GM12878 (cell line): Measurements from ENCODE around the gene PHETA2. TPM values are rescaled to one million over a fixed set of nuclear protein-coding genes. Genes with fewer than 3 reads are reported as not detected.

ENCODE experiments used
- BCL11A ChIP-seq: IDR thresholded peaks from 2 replicates; pipeline ENCODE4 v1.6.1; 2011; ENCODE audit warnings: low read depth, low read length
- BHLHE40 ChIP-seq, 2 experiments: fragments of 450-650 bp in 1 of 2; IDR thresholded peaks; 2 replicates each; pipeline ENCODE4 v1.6.1; 2011 to 2017; ENCODE audit warnings: low read depth in 2 of 2, borderline replicate concordance in 1 of 2, improper control_type of control experiment in 1 of 2, low read length in 1 of 2, mild to moderate bottlenecking in 1 of 2
- BMI1 ChIP-seq: fragments of 450-650 bp; IDR thresholded peaks from 2 replicates; pipeline ENCODE4 v1.6.1; 2016; ENCODE audit warnings: mild to moderate bottlenecking, moderate library complexity, borderline replicate concordance
- ESRRA ChIP-seq: IDR thresholded peaks from 2 replicates; pipeline ENCODE4 v1.6.1; 2012; ENCODE audit warnings: mild to moderate bottlenecking, low read length, improper control_type of control experiment
- HDGF ChIP-seq: fragments of 450-650 bp; IDR thresholded peaks from 2 replicates; pipeline ENCODE4 v1.6.1; 2016; ENCODE audit warnings: antibody characterized with exemption
- IKZF1 ChIP-seq: fragments of 450-650 bp; conservative IDR thresholded peaks from 2 replicates; pipeline ENCODE4 v1.6.1; 2017; ENCODE audit warnings: antibody characterized with exemption, mild to moderate bottlenecking
- MEF2A ChIP-seq: IDR thresholded peaks from 2 replicates; pipeline ENCODE4 v1.6.1; 2011; ENCODE audit warnings: low read depth, mild to moderate bottlenecking, low read length, moderate library complexity; ENCODE audit not compliant: insufficient read depth
- MEF2B ChIP-seq: fragments of 450-650 bp; IDR thresholded peaks from 2 replicates; pipeline ENCODE4 v1.6.1; 2018; ENCODE audit warnings: mild to moderate bottlenecking, moderate library complexity; ENCODE audit not compliant: partially characterized antibody, poor library complexity, severe bottlenecking
- MXI1 ChIP-seq: fragments of 150-350 bp; IDR thresholded peaks from 2 replicates; pipeline ENCODE4 v1.6.1; 2011; ENCODE audit warnings: low read depth, mild to moderate bottlenecking, inconsistent platforms, low read length, improper control_type of control experiment
- NBN ChIP-seq: fragments of 450-650 bp; IDR thresholded peaks from 2 replicates; pipeline ENCODE4 v1.6.1; 2016
- NR2F1 ChIP-seq: fragments of 450-650 bp; conservative IDR thresholded peaks from 2 replicates; pipeline ENCODE4 v1.6.1; 2017; ENCODE audit warnings: mild to moderate bottlenecking
- PAX5 ChIP-seq: IDR thresholded peaks from 2 replicates; pipeline ENCODE4 v1.6.1; 2011; ENCODE audit warnings: low read depth, low read length, borderline replicate concordance
- POLR2AphosphoS2 ChIP-seq: IDR thresholded peaks from 2 replicates; pipeline ENCODE4 v1.6.1; 2011; ENCODE audit warnings: low read depth, mild to moderate bottlenecking, low read length, improper control_type of control experiment, moderate library complexity
- RELA ChIP-seq: fragments of 450-650 bp; IDR thresholded peaks from 2 replicates; pipeline ENCODE4 v1.8.0; 2014; ENCODE audit warnings: borderline replicate concordance; ENCODE audit not compliant: partially characterized antibody
- RUNX3 ChIP-seq: IDR thresholded peaks from 2 replicates; pipeline ENCODE4 v1.6.1; 2012; ENCODE audit warnings: low read length, inconsistent platforms
- SIN3A ChIP-seq: IDR thresholded peaks from 2 replicates; pipeline ENCODE4 v1.6.1; 2012; ENCODE audit warnings: low read depth, low read length, improper control_type of control experiment
- SIX5 ChIP-seq: IDR thresholded peaks from 2 replicates; pipeline ENCODE4 v1.6.1; 2011; ENCODE audit warnings: mild to moderate bottlenecking, low read depth, low read length, moderate library complexity; ENCODE audit not compliant: severe bottlenecking
- TCF3 ChIP-seq: IDR thresholded peaks from 2 replicates; pipeline ENCODE4 v1.6.1; 2012; ENCODE audit warnings: low read depth, mild to moderate bottlenecking, low read length, borderline replicate concordance; ENCODE audit not compliant: insufficient read depth
- ZZZ3 ChIP-seq: IDR thresholded peaks from 2 replicates; pipeline ENCODE4 v1.6.1; 2011; ENCODE audit warnings: low read depth; ENCODE audit not compliant: control insufficient read depth, insufficient read length
- polyA plus RNA-seq, 11 experiments: library from polyadenylated mRNA; depleted of rRNA in 4 of 11; unstranded in 6 of 11; stranded (reverse) in 5 of 11; fragments of >200 nt; fragmentation: Nextera tagmentation in 4 of 11; fragmentation: Illumina TruSeq in 1 of 11; extraction: Ambion mirVana in 4 of 11; extraction: Trizol in 1 of 11; gene quantifications; 1 replicate in 1 of 11; 2 replicates in 10 of 11; pipeline versions ENCODE4 v1.2.1 to v1.2.3, GENCODE V29; 2011 to 2016; ENCODE audit warnings: inconsistent platforms in 2 of 11, missing spikeins in 2 of 11, low read depth in 1 of 11
- total RNA-seq, 4 experiments: library from RNA; depleted of rRNA in 3 of 4; stranded (reverse); fragments of >200 nt in 3 of 4; fragmentation: Illumina TruSeq in 1 of 4; extraction: Trizol in 1 of 4; gene quantifications; 2 replicates each; pipeline versions ENCODE4 v1.2.1 to v1.2.3, GENCODE V29; 2013 to 2021
- TF ChIP-seq, protein P1 (sequence below): fragments of 450-650 bp; IDR thresholded peaks from 2 replicates; pipeline ENCODE4 v1.6.1; 2017; ENCODE audit warnings: mild to moderate bottlenecking, moderate library complexity
- TF ChIP-seq, protein P2 (sequence below): fragments of 450-650 bp; IDR thresholded peaks from 2 replicates; pipeline ENCODE4 v1.6.1; 2014; ENCODE audit warnings: mild to moderate bottlenecking
- TF ChIP-seq, protein P3 (sequence below): fragments of 450-650 bp; conservative IDR thresholded peaks from 2 replicates; pipeline ENCODE4 v1.6.1; 2017; ENCODE audit warnings: mild to moderate bottlenecking, moderate library complexity

Gene PHETA2
- total and polyA plus RNA-seq, 10 of the 15 experiments (the other 5 are each of a cell fraction or from before 2014, with no cell fraction given): 0.03 to 3.2 (median 1.7) TPM

DNA sequence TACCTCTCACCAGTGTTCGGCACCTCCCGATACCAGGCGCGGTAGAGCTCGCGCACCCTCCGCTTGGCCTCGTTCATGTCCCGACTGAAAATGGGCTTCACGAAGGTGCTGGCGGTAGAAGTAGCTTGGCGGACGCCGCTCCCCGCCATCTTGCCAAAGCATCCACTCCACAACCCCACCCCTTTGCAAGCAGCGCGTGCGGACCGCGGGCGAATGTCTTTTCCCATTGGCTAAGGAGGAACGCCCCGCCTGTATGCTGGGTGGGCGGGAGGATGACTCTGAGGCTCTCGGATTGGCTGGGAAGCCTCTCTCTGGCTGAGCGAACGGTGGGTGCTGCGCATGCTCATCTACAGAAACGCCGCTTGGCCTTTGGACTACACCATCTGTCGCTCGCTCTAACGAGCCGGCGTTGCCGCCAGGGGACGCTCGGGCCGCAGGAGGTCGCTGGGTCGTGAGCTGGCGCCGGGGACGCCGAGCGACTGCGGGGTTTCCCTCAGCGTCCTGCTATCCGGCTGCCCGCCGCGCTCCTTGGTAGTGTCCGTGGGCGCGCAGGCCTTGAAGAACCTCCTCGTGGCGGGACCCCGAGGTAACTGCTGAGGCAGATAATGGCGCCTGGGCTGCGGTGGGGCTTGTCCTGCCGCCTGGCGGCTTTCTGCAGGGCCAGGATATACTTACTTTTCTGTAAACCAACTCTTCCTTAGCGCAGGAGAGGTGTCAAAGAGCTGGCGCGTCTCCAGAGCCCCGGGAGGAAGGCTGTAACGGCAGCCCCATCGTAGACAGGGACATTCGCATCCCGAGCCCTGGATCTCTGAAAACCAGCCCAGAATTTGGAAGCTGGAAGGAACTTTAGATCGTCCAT is 16.8 kb downstream of the PHETA2 start, which contains the start of gene NDUFA6 (continued):
- TF ChIP-seq BCL11A: no peak
- TF ChIP-seq BMI1: no peak
- 0 out of 2 replicates have a peak, but pooled peaks have one; percentile 3 for TF ChIP-seq MEF2A
- peak; percentile 53 for TF ChIP-seq SIN3A
- TF ChIP-seq NR2F1: peak; percentile 98
- peak; percentile 89 for TF ChIP-seq POLR2AphosphoS2
- TF ChIP-seq BHLHE40 (IDR thresholded peaks at IDR 0.05; ENCODE audit: borderline replicate concordance in 1 of 2, low read depth in 2 of 2, low read length in 1 of 2): peak; percentile 92 to 96
- TF ChIP-seq NBN: peak; percentile 14
- TF ChIP-seq SIX5: no peak
- TF ChIP-seq, protein P1, sequence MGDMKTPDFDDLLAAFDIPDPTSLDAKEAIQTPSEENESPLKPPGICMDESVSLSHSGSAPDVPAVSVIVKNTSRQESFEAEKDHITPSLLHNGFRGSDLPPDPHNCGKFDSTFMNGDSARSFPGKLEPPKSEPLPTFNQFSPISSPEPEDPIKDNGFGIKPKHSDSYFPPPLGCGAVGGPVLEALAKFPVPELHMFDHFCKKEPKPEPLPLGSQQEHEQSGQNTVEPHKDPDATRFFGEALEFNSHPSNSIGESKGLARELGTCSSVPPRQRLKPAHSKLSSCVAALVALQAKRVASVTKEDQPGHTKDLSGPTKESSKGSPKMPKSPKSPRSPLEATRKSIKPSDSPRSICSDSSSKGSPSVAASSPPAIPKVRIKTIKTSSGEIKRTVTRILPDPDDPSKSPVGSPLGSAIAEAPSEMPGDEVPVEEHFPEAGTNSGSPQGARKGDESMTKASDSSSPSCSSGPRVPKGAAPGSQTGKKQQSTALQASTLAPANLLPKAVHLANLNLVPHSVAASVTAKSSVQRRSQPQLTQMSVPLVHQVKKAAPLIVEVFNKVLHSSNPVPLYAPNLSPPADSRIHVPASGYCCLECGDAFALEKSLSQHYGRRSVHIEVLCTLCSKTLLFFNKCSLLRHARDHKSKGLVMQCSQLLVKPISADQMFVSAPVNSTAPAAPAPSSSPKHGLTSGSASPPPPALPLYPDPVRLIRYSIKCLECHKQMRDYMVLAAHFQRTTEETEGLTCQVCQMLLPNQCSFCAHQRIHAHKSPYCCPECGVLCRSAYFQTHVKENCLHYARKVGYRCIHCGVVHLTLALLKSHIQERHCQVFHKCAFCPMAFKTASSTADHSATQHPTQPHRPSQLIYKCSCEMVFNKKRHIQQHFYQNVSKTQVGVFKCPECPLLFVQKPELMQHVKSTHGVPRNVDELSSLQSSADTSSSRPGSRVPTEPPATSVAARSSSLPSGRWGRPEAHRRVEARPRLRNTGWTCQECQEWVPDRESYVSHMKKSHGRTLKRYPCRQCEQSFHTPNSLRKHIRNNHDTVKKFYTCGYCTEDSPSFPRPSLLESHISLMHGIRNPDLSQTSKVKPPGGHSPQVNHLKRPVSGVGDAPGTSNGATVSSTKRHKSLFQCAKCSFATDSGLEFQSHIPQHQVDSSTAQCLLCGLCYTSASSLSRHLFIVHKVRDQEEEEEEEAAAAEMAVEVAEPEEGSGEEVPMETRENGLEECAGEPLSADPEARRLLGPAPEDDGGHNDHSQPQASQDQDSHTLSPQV: peak; percentile 77; the same call in 1 of the 2 replicates
- peak; percentile 83 for TF ChIP-seq IKZF1
- peak; percentile 24 for TF ChIP-seq MEF2B
- TF ChIP-seq MXI1: peak; percentile 85
- peak; percentile 8; the same call in 1 of the 2 replicates for TF ChIP-seq ESRRA
- peak; percentile 57 for TF ChIP-seq RUNX3
- TF ChIP-seq, protein P2, sequence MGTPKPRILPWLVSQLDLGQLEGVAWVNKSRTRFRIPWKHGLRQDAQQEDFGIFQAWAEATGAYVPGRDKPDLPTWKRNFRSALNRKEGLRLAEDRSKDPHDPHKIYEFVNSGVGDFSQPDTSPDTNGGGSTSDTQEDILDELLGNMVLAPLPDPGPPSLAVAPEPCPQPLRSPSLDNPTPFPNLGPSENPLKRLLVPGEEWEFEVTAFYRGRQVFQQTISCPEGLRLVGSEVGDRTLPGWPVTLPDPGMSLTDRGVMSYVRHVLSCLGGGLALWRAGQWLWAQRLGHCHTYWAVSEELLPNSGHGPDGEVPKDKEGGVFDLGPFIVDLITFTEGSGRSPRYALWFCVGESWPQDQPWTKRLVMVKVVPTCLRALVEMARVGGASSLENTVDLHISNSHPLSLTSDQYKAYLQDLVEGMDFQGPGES: peak; percentile 68; the same call in 1 of the 2 replicates
- TF ChIP-seq HDGF: peak; percentile 98
- TF ChIP-seq, protein P3, sequence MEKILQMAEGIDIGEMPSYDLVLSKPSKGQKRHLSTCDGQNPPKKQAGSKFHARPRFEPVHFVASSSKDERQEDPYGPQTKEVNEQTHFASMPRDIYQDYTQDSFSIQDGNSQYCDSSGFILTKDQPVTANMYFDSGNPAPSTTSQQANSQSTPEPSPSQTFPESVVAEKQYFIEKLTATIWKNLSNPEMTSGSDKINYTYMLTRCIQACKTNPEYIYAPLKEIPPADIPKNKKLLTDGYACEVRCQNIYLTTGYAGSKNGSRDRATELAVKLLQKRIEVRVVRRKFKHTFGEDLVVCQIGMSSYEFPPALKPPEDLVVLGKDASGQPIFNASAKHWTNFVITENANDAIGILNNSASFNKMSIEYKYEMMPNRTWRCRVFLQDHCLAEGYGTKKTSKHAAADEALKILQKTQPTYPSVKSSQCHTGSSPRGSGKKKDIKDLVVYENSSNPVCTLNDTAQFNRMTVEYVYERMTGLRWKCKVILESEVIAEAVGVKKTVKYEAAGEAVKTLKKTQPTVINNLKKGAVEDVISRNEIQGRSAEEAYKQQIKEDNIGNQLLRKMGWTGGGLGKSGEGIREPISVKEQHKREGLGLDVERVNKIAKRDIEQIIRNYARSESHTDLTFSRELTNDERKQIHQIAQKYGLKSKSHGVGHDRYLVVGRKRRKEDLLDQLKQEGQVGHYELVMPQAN: peak; percentile 68
- peak; percentile 4; the same call in 1 of the 2 replicates for TF ChIP-seq PAX5
- TF ChIP-seq TCF3: peak; percentile 93
- TF ChIP-seq ZZZ3: no peak
- TF ChIP-seq RELA: peak; percentile 85
